ENCODE measurements around the gene CHDH.
A peak's percentile ranks its signal among the peaks of the same experiment; 100 is the strongest.

Gene CHDH

DNA sequence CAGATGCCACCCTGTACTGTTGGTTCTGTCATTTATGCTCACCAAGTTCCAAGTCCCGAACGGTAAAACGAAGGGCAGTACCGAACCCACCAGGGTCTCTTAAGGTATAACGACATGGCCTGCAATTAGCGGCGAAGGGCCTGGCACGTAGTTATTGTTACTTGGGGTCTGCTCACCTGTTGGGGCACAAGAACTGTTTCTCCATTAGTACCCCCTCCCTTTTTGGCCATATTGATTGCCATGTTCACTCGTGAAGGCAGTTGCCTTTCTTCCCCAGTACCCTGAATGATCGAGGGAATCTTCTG lies 584 bp upstream of the CHDH start:
- no peak for TF ChIP-seq YY1 (IDR thresholded peaks at IDR 0.05; ENCODE audit: low read depth)
- TF ChIP-seq CEBPB (IDR thresholded peaks at IDR 0.05) = no peak
- TF ChIP-seq CREB1 (IDR thresholded peaks at IDR 0.05; ENCODE audit: low read depth) = no peak
- TF ChIP-seq, protein P1, sequence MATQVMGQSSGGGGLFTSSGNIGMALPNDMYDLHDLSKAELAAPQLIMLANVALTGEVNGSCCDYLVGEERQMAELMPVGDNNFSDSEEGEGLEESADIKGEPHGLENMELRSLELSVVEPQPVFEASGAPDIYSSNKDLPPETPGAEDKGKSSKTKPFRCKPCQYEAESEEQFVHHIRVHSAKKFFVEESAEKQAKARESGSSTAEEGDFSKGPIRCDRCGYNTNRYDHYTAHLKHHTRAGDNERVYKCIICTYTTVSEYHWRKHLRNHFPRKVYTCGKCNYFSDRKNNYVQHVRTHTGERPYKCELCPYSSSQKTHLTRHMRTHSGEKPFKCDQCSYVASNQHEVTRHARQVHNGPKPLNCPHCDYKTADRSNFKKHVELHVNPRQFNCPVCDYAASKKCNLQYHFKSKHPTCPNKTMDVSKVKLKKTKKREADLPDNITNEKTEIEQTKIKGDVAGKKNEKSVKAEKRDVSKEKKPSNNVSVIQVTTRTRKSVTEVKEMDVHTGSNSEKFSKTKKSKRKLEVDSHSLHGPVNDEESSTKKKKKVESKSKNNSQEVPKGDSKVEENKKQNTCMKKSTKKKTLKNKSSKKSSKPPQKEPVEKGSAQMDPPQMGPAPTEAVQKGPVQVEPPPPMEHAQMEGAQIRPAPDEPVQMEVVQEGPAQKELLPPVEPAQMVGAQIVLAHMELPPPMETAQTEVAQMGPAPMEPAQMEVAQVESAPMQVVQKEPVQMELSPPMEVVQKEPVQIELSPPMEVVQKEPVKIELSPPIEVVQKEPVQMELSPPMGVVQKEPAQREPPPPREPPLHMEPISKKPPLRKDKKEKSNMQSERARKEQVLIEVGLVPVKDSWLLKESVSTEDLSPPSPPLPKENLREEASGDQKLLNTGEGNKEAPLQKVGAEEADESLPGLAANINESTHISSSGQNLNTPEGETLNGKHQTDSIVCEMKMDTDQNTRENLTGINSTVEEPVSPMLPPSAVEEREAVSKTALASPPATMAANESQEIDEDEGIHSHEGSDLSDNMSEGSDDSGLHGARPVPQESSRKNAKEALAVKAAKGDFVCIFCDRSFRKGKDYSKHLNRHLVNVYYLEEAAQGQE (IDR thresholded peaks at IDR 0.05; ENCODE audit: low read depth) = no peak
- TF ChIP-seq TCF12 (IDR thresholded peaks at IDR 0.05; ENCODE audit: low read depth) = no peak
- no peak for TF ChIP-seq TAF1 (IDR thresholded peaks at IDR 0.05; ENCODE audit: low read depth)
- no peak for TF ChIP-seq EGR1 (IDR thresholded peaks at IDR 0.05)
- no peak for TF ChIP-seq FOXM1 (IDR thresholded peaks at IDR 0.05; ENCODE audit: borderline replicate concordance, low read depth)
- TF ChIP-seq, protein P2, sequence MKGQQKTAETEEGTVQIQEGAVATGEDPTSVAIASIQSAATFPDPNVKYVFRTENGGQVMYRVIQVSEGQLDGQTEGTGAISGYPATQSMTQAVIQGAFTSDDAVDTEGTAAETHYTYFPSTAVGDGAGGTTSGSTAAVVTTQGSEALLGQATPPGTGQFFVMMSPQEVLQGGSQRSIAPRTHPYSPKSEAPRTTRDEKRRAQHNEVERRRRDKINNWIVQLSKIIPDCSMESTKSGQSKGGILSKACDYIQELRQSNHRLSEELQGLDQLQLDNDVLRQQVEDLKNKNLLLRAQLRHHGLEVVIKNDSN (IDR thresholded peaks at IDR 0.05) = no peak
- TF ChIP-seq ZBTB7A (IDR thresholded peaks at IDR 0.05; ENCODE audit: low read depth) = no peak
- no peak for TF ChIP-seq NFIC (IDR thresholded peaks at IDR 0.05)
- TF ChIP-seq, protein P3, sequence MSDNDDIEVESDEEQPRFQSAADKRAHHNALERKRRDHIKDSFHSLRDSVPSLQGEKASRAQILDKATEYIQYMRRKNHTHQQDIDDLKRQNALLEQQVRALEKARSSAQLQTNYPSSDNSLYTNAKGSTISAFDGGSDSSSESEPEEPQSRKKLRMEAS (IDR thresholded peaks at IDR 0.05) = no peak
- TF ChIP-seq EP300 (IDR thresholded peaks at IDR 0.05; ENCODE audit: borderline replicate concordance) = no peak
- no peak for TF ChIP-seq TEAD4 (IDR thresholded peaks at IDR 0.05)
- TF ChIP-seq RAD21 (IDR thresholded peaks at IDR 0.05; ENCODE audit: low read depth) = no peak

DNA sequence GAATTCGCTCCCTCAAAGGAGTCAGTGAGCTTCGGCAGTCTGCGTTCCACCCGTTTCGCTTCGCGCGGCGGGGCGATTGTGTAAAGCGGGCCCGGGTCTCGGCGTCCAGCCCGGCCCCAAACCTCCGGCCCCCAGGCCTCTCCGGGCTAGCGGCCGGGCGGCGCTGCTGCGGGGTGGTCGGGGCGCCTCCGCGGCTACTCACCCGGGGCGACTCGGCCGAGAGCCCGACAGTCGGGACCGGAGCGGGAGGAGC lies 412 bp downstream of the CHDH start:
- TF ChIP-seq, protein P1 (IDR thresholded peaks at IDR 0.05; ENCODE audit: low read depth) = no peak
- TF ChIP-seq ZBTB7A (IDR thresholded peaks at IDR 0.05; ENCODE audit: low read depth) = 0 out of 2 replicates have a peak, but pooled peaks have one; percentile 49

DNA sequence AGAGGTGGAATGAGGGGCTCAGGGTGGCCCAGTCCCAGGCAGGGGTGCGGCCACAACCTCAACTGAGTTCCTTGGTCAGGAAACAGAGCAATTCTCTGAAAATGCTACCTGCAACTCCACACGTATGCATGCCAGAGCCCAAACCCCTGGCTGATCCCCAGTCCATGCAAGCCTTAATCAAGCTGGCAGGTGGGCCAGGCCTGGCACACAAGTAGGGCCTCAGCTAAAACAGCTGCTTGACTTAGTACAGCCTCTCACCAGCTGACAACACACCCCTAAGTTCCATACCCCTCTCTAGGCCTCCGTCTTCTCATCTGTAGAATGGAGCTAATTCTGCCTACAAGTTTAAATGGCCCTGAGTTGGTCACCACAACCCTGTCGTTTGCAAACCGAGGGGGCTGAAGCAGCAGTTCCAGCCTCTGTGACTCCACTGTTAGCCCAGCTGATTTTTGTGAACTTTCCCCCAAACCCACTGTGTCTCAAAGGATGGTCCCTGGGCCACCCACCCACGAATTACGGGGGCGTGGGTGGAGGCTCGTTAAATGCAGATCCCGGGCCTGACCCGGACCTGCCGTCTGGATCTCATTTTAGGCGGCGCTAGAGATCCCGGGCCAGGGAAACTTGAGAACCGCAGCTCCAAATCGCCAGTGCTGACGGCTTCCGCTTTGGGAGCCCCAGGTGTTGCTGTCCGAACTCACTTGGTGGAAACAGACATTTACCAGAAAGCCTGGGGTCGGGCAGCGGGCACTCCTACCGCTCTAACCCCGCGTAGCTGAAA lies 927 bp downstream of the CHDH start:
- TF ChIP-seq FOXM1 (IDR thresholded peaks at IDR 0.05; ENCODE audit: borderline replicate concordance, low read depth) = no peak
- TF ChIP-seq EGR1 (IDR thresholded peaks at IDR 0.05) = peak; percentile 74; the same call in 1 of the 2 replicates
- no peak for TF ChIP-seq TEAD4 (IDR thresholded peaks at IDR 0.05)

DNA sequence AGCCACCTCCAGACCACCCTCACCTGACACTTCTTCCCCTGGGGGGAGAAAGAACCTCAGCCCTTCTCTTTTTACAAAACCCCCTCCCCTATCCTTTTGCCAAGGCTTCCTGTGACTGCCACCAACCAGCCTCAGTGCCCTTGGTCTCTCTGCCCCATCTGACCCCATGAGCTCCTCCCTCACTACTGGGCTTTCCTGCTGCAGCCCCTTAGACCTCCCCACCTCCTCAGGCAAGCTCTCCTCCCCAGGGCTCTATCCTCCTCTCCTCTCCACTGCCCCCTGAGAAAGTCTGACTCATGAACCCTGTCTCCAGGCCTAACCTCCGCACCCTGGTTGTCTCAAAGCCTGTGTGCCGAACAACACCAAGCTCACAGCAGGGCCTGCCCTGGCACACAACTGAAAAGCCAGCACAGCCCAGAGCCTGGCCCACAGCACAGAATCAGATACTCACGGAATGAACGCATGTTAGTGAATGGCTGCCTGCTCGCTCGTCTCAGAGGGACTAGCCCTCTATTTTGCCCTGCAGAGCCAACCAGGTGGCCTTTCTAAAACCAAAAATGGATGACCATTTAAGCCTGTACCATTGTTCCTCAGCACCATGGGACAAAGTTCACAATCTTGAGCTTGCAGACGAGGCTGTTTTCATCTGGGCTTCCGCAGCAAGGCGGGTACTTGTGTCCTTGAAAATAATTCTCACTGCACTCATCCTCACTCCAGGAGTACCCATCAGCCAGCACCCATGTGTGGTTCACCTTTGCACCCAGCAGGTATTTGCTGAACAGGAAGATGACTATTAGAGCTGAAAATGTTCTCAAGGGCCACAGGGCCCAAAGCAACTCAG lies 1.7 kb downstream of the CHDH start:
- TF ChIP-seq, protein P2 (IDR thresholded peaks at IDR 0.05) = no peak
- TF ChIP-seq TAF1 (IDR thresholded peaks at IDR 0.05; ENCODE audit: low read depth) (no peak), EGR1 (IDR thresholded peaks at IDR 0.05) (no peak), NFIC (IDR thresholded peaks at IDR 0.05) (no peak), YY1 (IDR thresholded peaks at IDR 0.05; ENCODE audit: low read depth) (no peak), TEAD4 (IDR thresholded peaks at IDR 0.05) (no peak), TCF12 (IDR thresholded peaks at IDR 0.05; ENCODE audit: low read depth) (no peak), CREB1 (IDR thresholded peaks at IDR 0.05; ENCODE audit: low read depth) (no peak), FOXM1 (IDR thresholded peaks at IDR 0.05; ENCODE audit: borderline replicate concordance, low read depth) (no peak), RAD21 (IDR thresholded peaks at IDR 0.05; ENCODE audit: low read depth) (no peak), CEBPB (IDR thresholded peaks at IDR 0.05) (no peak), EP300 (IDR thresholded peaks at IDR 0.05; ENCODE audit: borderline replicate concordance) (no peak), ZBTB7A (IDR thresholded peaks at IDR 0.05; ENCODE audit: low read depth) (no peak)
- TF ChIP-seq, protein P3 (IDR thresholded peaks at IDR 0.05) = no peak
- TF ChIP-seq, protein P1 (IDR thresholded peaks at IDR 0.05; ENCODE audit: low read depth) = no peak
